Measurements from ENCODE around the gene SYCE3. TPM values are rescaled to one million over a fixed set of nuclear protein-coding genes. Genes with fewer than 3 reads are reported as not detected.

The SYCE3 gene
- total RNA-seq, 1 donor = not detected

- Histone ChIP-seq H3K4me2 (ENCODE audit: insufficient read depth, low read length) (no peak overlapping the region), H3K79me2 (ENCODE audit: insufficient read depth, low read length) (no peaks in the 10 kb centered on the region)
- no peak for TF ChIP-seq CTCF (IDR thresholded peaks at IDR 0.05; ENCODE audit: extremely low read depth, low read depth, low read length)
Measured at GRCh38 chr22:50573491-50574382, 11.0 kb upstream of the SYCE3 start.

GRCh38 chr22:50572965-50573364 is 10.2 kb upstream of the SYCE3 start:
- Histone ChIP-seq H3K4me2 (ENCODE audit: insufficient read depth, low read length) (no peak overlapping the region), H3K4me3 (ENCODE audit: insufficient read depth, low read length) (no peak overlapping the region), H3K27me3 (ENCODE audit: insufficient read depth, low read length) (no peaks in the 10 kb centered on the region), H2AFZ (ENCODE audit: low read length) (no peak overlapping the region), H4K20me1 (ENCODE audit: insufficient read depth, low read length) (no peaks in the 10 kb centered on the region), H3K79me2 (ENCODE audit: insufficient read depth, low read length) (no peaks in the 10 kb centered on the region), H3K4me1 (ENCODE audit: insufficient read depth, low read length) (peaks cover under 1% of the 10 kb centered on the region), H3K9me3 (ENCODE audit: low read depth, low read length) (no peaks in the 10 kb centered on the region), H3K27ac (ENCODE audit: low read depth, low read length) (no peak overlapping the region), H3K36me3 (ENCODE audit: insufficient read depth, low read length) (no peaks in the 10 kb centered on the region)
- DNase-seq (ENCODE audit: insufficient read length, low spot score, missing footprints) = peak; percentile 80
- TF ChIP-seq CTCF (IDR thresholded peaks at IDR 0.05; ENCODE audit: extremely low read depth, low read depth, low read length) = no peak

More at GRCh38 chr22:50573491-50574382, 11.0 kb upstream of the SYCE3 start:
- Histone ChIP-seq H2AFZ (ENCODE audit: low read length) (no peak overlapping the region), H4K20me1 (ENCODE audit: insufficient read depth, low read length) (no peaks in the 10 kb centered on the region), H3K4me3 (ENCODE audit: insufficient read depth, low read length) (no peak overlapping the region), H3K27ac (ENCODE audit: low read depth, low read length) (no peak overlapping the region), H3K36me3 (ENCODE audit: insufficient read depth, low read length) (no peaks in the 10 kb centered on the region), H3K27me3 (ENCODE audit: insufficient read depth, low read length) (no peaks in the 10 kb centered on the region), H3K4me1 (ENCODE audit: insufficient read depth, low read length) (peaks cover 8% of the 10 kb centered on the region), H3K9me3 (ENCODE audit: low read depth, low read length) (no peaks in the 10 kb centered on the region)
- peak; percentile 74 for DNase-seq (ENCODE audit: insufficient read length, low spot score, missing footprints)

- no peak overlapping the region for H3K4me3 ChIP-seq (ENCODE audit: insufficient read depth, low read length)
- no peak overlapping the region for H3K27ac ChIP-seq (ENCODE audit: low read depth, low read length)
- no peaks in the 10 kb centered on the region for H3K27me3 ChIP-seq (ENCODE audit: insufficient read depth, low read length)
- H3K4me1 ChIP-seq (ENCODE audit: insufficient read depth, low read length) = no peaks in the 10 kb centered on the region
- H3K4me2 ChIP-seq (ENCODE audit: insufficient read depth, low read length) = no peak overlapping the region
- no peaks in the 10 kb centered on the region for H3K79me2 ChIP-seq (ENCODE audit: insufficient read depth, low read length)
- no peak overlapping the region for H2AFZ ChIP-seq (ENCODE audit: low read length)
- TF ChIP-seq CTCF (IDR thresholded peaks at IDR 0.05; ENCODE audit: extremely low read depth, low read depth, low read length) = no peak
- H3K36me3 ChIP-seq (ENCODE audit: insufficient read depth, low read length) = no peaks in the 10 kb centered on the region
- H4K20me1 ChIP-seq (ENCODE audit: insufficient read depth, low read length) = no peaks in the 10 kb centered on the region
- H3K9me3 ChIP-seq (ENCODE audit: low read depth, low read length) = no peaks in the 10 kb centered on the region
- peak; percentile 73 for DNase-seq (ENCODE audit: insufficient read length, low spot score, missing footprints)
Measured at GRCh38 chr22:50571264-50572175, 8.8 kb upstream of the SYCE3 start.
